Measurements from ENCODE around the gene SUPT5H. TPM values are rescaled to one million over a fixed set of nuclear protein-coding genes. Genes with fewer than 3 reads are reported as not detected.

Gene SUPT5H
- total RNA-seq, 1 donor: 80.7 TPM

DNA sequence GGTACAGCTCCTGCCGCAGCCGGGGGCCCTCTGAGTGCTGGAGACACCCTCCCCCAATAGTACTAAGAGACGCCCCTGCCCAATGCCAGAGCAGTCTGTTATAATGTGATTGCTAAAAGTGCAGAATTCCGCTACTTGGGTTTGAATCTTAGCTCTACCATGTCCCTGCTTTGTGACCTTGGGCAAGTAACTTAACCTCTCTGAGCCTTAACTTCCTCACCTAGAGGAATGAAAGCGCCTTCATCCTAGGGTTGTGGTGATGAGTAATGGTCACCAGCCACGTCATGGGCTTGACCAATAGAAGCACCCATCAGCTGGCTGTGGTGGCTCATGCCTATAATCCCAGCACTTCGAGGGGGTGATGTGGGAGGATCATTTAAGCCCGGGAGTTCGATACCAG is 26.4 kb upstream of the SUPT5H start:
- TF ChIP-seq, protein P1, sequence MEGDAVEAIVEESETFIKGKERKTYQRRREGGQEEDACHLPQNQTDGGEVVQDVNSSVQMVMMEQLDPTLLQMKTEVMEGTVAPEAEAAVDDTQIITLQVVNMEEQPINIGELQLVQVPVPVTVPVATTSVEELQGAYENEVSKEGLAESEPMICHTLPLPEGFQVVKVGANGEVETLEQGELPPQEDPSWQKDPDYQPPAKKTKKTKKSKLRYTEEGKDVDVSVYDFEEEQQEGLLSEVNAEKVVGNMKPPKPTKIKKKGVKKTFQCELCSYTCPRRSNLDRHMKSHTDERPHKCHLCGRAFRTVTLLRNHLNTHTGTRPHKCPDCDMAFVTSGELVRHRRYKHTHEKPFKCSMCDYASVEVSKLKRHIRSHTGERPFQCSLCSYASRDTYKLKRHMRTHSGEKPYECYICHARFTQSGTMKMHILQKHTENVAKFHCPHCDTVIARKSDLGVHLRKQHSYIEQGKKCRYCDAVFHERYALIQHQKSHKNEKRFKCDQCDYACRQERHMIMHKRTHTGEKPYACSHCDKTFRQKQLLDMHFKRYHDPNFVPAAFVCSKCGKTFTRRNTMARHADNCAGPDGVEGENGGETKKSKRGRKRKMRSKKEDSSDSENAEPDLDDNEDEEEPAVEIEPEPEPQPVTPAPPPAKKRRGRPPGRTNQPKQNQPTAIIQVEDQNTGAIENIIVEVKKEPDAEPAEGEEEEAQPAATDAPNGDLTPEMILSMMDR (IDR thresholded peaks at IDR 0.05; ENCODE audit: insufficient read depth, low read depth, low read length): no peak
- no peak overlapping the region for H3K4me3 ChIP-seq (ENCODE audit: low read depth, low read length)
- DNase-seq (ENCODE audit: low read depth): no peak

DNA sequence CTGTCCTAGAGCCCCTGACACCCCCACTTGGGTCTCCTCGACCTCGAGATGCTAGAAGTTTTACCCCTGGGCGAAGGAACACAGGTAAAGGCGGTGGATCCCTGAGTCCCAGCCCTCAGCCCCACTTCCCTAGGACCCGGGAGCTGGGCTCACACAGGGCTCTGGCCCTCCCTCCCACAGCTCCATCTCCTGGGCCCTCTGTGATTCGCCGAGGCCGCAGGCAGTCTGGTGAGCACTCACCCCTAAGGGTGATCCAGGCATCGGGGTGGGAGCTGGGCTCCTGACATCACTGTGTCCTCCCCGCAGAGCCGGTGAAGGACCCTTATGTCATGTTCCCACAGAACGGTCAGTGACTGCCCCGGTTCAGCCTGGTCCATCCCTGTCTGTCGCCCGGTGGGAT is 24.6 kb upstream of the SUPT5H start:
- TF ChIP-seq, protein P1 (IDR thresholded peaks at IDR 0.05; ENCODE audit: insufficient read depth, low read depth, low read length): no peak
- no peak overlapping the region for H3K4me3 ChIP-seq (ENCODE audit: low read depth, low read length)
- DNase-seq (ENCODE audit: low read depth): no peak

DNA sequence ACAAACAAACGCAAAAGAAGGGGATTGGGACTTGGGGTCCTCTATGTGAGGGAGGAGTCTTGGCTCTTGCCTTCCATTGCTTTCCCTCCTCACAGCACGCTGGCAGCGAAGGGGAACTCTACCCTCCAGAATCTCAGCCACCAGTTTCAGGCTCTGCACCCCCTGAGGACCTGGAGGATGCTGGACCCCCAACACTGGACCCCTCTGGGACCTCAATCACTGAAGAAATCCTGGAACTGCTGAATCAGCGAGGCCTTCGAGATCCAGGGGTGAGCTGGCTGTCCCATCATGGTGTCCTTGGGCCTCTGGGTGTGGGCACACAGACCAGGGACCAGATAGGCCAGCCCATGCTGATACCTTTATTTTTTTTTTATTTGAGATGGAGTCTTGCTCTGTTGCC is 23.4 kb upstream of the SUPT5H start:
- TF ChIP-seq, protein P1 (IDR thresholded peaks at IDR 0.05; ENCODE audit: insufficient read depth, low read depth, low read length): no peak
- H3K4me3 ChIP-seq (ENCODE audit: low read depth, low read length): no peak overlapping the region
- DNase-seq (ENCODE audit: low read depth): no peak

DNA sequence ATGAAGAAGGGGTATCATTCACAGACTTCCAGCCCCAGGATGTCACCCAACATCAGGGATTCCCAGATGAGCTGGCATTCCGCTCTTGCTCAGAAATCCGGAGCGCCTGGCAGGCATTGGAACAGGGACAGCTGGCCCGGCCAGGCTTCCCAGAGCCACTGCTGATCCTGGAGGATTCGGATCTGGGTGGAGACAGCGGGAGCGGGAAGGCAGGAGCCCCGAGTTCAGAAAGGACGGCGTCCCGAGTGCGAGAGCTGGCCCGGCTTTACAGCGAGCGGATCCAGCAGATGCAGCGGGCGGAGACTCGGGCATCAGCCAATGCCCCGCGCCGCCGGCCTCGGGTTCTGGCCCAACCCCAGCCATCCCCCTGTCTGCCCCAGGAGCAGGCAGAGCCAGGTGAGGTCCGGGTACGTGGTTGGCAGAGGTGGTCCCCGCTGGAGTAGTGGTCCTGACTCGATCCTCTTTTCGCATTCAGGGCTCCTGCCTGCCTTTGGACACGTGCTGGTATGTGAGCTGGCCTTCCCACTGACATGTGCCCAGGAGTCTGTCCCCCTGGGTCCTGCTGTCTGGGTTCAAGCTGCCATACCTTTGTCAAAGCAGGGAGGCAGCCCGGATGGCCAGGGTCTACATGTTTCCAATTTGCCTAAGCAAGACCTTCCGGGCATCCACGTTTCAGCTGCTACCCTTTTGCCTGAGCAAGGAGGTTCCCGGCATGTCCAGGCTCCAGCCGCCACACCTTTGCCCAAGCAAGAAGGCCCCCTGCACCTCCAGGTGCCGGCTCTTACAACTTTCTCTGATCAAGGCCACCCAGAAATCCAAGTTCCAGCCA is 21.9 kb upstream of the SUPT5H start:
- TF ChIP-seq, protein P1 (IDR thresholded peaks at IDR 0.05; ENCODE audit: insufficient read depth, low read depth, low read length): no peak
- no peak for DNase-seq (ENCODE audit: low read depth)
- H3K4me3 ChIP-seq (ENCODE audit: low read depth, low read length): no peak overlapping the region

DNA sequence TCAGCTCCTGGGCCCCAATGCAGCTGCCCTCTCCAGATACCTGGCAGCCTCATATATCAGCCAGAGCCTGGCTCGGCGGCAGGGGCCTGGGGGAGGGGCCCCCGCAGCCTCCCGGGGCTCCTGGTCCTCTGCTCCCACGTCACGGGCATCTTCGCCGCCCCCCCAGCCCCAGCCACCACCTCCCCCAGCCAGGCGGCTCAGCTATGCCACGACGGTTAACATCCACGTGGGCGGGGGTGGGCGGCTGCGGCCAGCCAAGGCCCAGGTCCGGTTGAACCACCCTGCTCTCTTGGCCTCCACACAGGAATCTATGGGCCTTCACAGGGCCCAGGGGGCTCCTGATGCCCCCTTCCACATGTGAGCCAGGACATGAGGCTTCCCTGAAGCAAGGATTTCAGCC is 20.4 kb upstream of the SUPT5H start:
- no peak for DNase-seq (ENCODE audit: low read depth)
- no peak overlapping the region for H3K4me3 ChIP-seq (ENCODE audit: low read depth, low read length)
- TF ChIP-seq, protein P1 (IDR thresholded peaks at IDR 0.05; ENCODE audit: insufficient read depth, low read depth, low read length): no peak

DNA sequence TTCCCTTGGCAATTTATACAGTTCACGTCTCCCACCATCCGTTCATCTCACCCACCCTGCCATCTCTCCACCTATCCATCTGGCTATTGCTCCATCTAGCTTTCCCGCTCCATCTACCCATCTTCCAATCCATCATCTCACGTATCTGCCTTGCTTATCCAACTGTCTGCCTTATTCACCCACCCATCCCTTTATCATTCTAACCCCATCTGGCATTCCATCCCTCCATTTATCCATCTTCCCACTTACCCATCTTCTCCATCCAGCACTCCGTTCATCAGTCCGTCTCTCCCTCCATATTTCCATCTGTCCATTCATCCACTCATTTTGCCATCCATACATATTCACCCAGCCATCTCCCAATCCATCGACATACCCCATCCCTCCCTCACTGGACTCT is 19.6 kb upstream of the SUPT5H start:
- DNase-seq (ENCODE audit: low read depth): no peak
- H3K4me3 ChIP-seq (ENCODE audit: low read depth, low read length): no peak overlapping the region
- TF ChIP-seq, protein P1 (IDR thresholded peaks at IDR 0.05; ENCODE audit: insufficient read depth, low read depth, low read length): no peak

DNA sequence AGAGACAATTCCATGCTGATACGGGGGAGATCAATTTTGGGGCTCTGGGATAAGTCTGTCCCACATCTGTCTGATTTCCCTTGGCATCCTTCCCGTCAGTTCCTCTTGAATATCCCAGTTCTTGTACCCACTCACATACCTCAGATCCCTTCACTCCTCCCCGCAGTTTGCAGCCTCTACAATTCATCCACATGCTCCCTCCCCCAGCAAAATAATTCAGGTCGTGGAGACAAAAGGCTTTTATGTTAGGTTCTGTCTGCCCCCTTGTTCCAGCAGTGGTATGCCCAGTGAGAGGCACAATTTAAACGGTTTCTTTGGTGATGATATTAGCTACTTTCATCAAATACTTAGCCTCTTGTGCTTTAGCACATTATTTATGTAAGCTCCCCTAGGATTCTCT is 19.2 kb upstream of the SUPT5H start:
- TF ChIP-seq, protein P1 (IDR thresholded peaks at IDR 0.05; ENCODE audit: insufficient read depth, low read depth, low read length): no peak
- no peak for DNase-seq (ENCODE audit: low read depth)

More for the DNA sequence above, 19.2 kb upstream of the SUPT5H start:
- H3K4me3 ChIP-seq (ENCODE audit: low read depth, low read length): no peak overlapping the region
